CD8-positive, alpha-beta memory T cell (primary cell): ENCODE measurements around the gene CCDC78. TPM values are rescaled to one million over a fixed set of nuclear protein-coding genes. Genes with fewer than 3 reads are reported as not detected.

Experiments used
- CTCF ChIA-PET: fragments of 350-600 bp; sonication (Branson Sonifier 250); formaldehyde crosslinking; loops from one replicate; lab custom pipeline; 2021; ENCODE audit warnings: antibody characterized with exemption; lab: Charles Lee
- POLR2A ChIA-PET: fragments of 350-600 bp; sonication (Branson Sonifier 250); formaldehyde crosslinking; loops from one replicate; lab custom pipeline; 2021; ENCODE audit warnings: antibody characterized with exemption; lab: Charles Lee
- DNase-seq, 5 donors: peaks; one replicate each; pipeline versions ENCODE4 v3.0.0 to v3.0.0-alpha.2; 2020 to 2022; ENCODE audit warnings: mixed read lengths in 1 of 5
- H3K27ac ChIP-seq: one replicate; pipeline ENCODE4 v1.7.0; 2013; ENCODE audit warnings: low read depth, mild to moderate bottlenecking, low read length, moderate library complexity
- H3K27me3 ChIP-seq: 2 replicates; pipeline ENCODE4 v1.7.0; 2013; ENCODE audit warnings: low read length, mild to moderate bottlenecking; ENCODE audit not compliant: insufficient read depth, poor library complexity, severe bottlenecking
- H3K36me3 ChIP-seq: 2 replicates; pipeline ENCODE4 v1.7.0; 2013; ENCODE audit warnings: mild to moderate bottlenecking, low read length, moderate library complexity; ENCODE audit not compliant: insufficient read depth
- H3K4me1 ChIP-seq: 2 replicates; pipeline ENCODE4 v1.7.0; 2013; ENCODE audit warnings: mild to moderate bottlenecking, low read length, moderate library complexity; ENCODE audit not compliant: insufficient read depth
- H3K4me3 ChIP-seq: 2 replicates; pipeline ENCODE4 v1.7.0; 2013; ENCODE audit warnings: mild to moderate bottlenecking, low read length
- H3K9me3 ChIP-seq: 2 replicates; pipeline ENCODE4 v1.7.0; 2013; ENCODE audit warnings: mild to moderate bottlenecking, low read length
- H3K27ac Mint-ChIP-seq, 8 donors: one replicate each; pipeline ENCODE4 v1.8.0; 2020 to 2021; ENCODE audit warnings: mixed read lengths in 8 of 8, mild to moderate bottlenecking in 6 of 8, inconsistent platforms in 3 of 8, moderate library complexity in 3 of 8
- H3K27me3 Mint-ChIP-seq, 2 donors: one replicate each; pipeline ENCODE4 v1.8.0; 2020 to 2021; ENCODE audit warnings: mixed read lengths in 2 of 2, mild to moderate bottlenecking in 1 of 2, moderate library complexity in 1 of 2
- H3K36me3 Mint-ChIP-seq, 3 donors: one replicate each; pipeline ENCODE4 v1.8.0; 2020 to 2021; ENCODE audit warnings: mixed read lengths in 3 of 3, inconsistent platforms in 1 of 3, mild to moderate bottlenecking in 1 of 3
- H3K4me1 Mint-ChIP-seq, 3 donors: one replicate each; pipeline ENCODE4 v1.8.0; 2020 to 2021; ENCODE audit warnings: mixed read lengths in 3 of 3, inconsistent platforms in 1 of 3, mild to moderate bottlenecking in 1 of 3
- H3K4me3 Mint-ChIP-seq, 7 donors: one replicate each; pipeline ENCODE4 v1.8.0; 2020 to 2021; ENCODE audit warnings: mixed read lengths in 7 of 7, mild to moderate bottlenecking in 6 of 7, moderate library complexity in 4 of 7, inconsistent platforms in 2 of 7
- H3K9me3 Mint-ChIP-seq, 5 donors: one replicate each; pipeline ENCODE4 v1.8.0; 2020 to 2022; ENCODE audit warnings: mixed read lengths in 5 of 5, mild to moderate bottlenecking in 3 of 5, moderate library complexity in 2 of 5, inconsistent platforms in 1 of 5
- polyA plus RNA-seq: library from polyadenylated mRNA; unstranded; fragments of 300-500 nt; fragmentation: Illumina TruSeq; gene quantifications from one replicate; pipeline ENCODE4 v1.2.3, GENCODE V29; 2021
- total RNA-seq, 2 experiments: library from RNA; stranded (reverse); gene quantifications; one replicate each; pipeline ENCODE4 v1.2.3, GENCODE V29; 2021

CCDC78 gene
- total and polyA plus RNA-seq, 3 experiments from 2014 or later = 0.53 to 9.9 (median 9.8) TPM

DNA sequence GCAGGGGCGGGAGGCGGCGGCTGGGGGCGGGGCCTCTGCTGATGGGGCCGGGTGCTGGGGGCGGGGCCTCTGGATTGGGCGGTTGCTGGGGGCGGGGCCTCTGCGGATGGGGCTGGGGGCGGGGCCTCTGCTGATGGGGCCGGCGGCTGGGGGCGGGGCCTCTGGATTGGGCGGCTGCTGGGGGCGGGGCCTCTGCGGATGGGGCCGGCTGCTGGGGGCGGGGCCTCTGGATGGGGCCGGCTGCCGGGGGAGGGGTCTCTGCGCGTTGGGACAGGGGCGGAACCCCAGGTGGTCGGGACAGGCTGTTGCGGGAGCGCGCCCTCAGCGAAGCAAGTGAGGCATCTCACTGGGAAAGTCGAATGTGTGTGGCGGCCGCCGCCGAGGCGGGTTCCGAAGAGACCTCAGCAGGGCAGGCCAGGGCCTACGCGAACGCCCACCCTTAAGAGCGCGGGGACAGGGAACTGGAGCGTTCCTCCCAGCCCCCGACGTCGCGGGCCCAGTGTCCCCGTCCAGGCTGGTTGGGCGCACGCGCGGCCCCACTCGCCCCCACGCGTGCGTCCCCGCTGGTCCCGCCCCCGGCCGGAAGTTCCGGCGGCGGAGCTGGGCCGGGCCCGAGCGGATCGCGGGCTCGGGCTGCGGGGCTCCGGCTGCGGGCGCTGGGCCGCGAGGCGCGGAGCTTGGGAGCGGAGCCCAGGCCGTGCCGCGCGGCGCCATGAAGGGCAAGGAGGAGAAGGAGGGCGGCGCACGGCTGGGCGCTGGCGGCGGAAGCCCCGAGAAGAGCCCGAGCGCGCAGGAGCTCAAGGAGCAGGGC is 46.2 kb downstream of the CCDC78 start, which contains the start of gene STUB1:
Gene STUB1, plus strand, starts transcription at position 597 of the 811 bp plus-strand sequence. Its CDS starts 116 bp downstream, at position 713.
- Histone ChIP-seq H3K27me3 (no peaks in the 10 kb centered on the region), H3K4me3 (peak within 1 kb of the TSS; percentile 67), H3K4me1 (peaks cover 32% of the 10 kb centered on the region), H3K36me3 (peaks cover 8% of the 10 kb centered on the region), H3K27ac (peak within 1 kb of the TSS; percentile 72), H3K9me3 (no peaks in the 10 kb centered on the region)
- H3K4me1 Mint-ChIP-seq = peaks cover 13 to 52% (median 20%) of the 10 kb centered on the region in 3 donors
- peak within 1 kb of the TSS; percentile 80 to 91 (median 82) for H3K4me3 Mint-ChIP-seq
- ChIA-PET POLR2A (interaction anchor here (0.9 to 1.9 kb wide), 7 partner anchors 10 to 108 kb away, joined by 3 to 15 read pairs (median 5); partner anchors contain the start of genes HAGHL, METTL26, RHOT2 and RPUSD1), CTCF (interaction anchor here (0.8 to 1.8 kb wide), 5 partner anchors 10 to 31 kb away, joined by 3 to 8 read pairs (median 3); partner anchors contain the start of genes RHOT2, WDR24 and WDR90)
- peak; percentile 81 to 91 (median 85) for DNase-seq
- H3K36me3 Mint-ChIP-seq = peaks cover 0 to 31% (median 3%) of the 10 kb centered on the region in 3 donors
- H3K27me3 Mint-ChIP-seq = peaks cover 0 to 2% of the 10 kb centered on the region in 2 donors
- H3K9me3 Mint-ChIP-seq = no peaks in the 10 kb centered on the region
- peak within 1 kb of the TSS; percentile 50 to 94 (median 82) for H3K27ac Mint-ChIP-seq

DNA sequence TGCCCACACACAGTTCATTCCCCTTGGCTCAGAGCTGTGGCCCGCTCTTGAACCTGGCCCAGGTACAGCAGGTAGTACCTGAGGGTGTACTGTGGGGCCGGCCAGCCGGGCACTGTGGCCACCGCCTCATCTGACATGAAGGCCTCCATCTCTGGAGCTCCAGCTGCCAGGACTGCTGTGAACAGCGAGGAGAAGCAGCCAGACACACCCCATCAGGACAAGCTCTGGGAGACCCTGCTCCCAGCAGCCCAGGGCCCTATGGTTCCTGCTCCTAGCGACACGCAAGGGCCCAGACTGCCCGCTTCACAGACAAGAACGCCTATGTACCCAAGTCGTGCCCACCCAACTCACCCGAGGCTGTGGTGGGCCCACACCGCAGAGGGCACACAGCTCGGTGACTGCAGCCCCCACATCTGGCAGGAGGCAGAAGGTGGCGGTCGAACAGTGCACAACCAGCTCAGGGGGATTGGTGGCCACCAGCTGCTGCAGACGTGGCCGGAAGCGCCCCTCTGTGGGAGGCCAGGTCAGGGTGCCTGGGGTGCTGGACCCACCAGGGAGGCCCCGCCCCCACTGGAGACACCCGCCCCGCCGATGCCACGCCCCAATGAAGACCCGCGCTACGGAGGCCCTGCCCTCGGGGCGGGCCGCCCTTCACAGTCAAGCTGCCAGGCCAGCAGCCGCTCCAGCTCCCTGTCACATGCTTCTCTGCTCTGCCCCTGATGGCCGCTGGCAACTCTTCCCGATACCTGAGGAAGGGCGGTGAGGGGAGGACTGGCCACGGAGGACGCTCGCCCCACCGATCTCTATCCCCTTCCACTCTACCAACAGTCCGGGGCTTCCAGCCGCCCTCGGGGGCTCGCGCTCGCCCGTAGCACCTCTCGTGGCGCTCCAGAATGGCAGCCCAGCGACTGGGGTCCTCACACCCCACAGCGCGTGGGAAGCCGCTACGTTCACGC is 47.1 kb downstream of the CCDC78 start:
- H3K4me3 Mint-ChIP-seq = peak overlapping the region; percentile 80 to 92 (median 81)
- peaks cover 8% of the 10 kb centered on the region for H3K36me3 ChIP-seq
- no peaks in the 10 kb centered on the region for H3K9me3 Mint-ChIP-seq
- peaks cover 0 to 30% (median 3%) of the 10 kb centered on the region in 3 donors for H3K36me3 Mint-ChIP-seq
- DNase-seq = peak; percentile 52 to 74 (median 56)
- H3K27ac ChIP-seq = peak overlapping the region; percentile 24
- peak overlapping the region in 7 of 8 donors; percentile 66 to 86 (median 79) for H3K27ac Mint-ChIP-seq
- H3K9me3 ChIP-seq = no peaks in the 10 kb centered on the region
- ChIA-PET POLR2A (interaction anchor here (1.1 to 1.9 kb wide), 3 partner anchors 10 to 43 kb away, joined by 4 to 7 read pairs (median 5); partner anchors contain the start of gene METTL26), CTCF (interaction anchor here (0.6 to 1.3 kb wide), 3 partner anchors 12 to 43 kb away, joined by 3 to 7 read pairs (median 4); partner anchors contain the start of genes METTL26 and RHOT2)
- H3K27me3 Mint-ChIP-seq = peaks cover 0 to 6% of the 10 kb centered on the region in 2 donors
- peak overlapping the region; percentile 51 for H3K4me3 ChIP-seq
- H3K27me3 ChIP-seq = no peaks in the 10 kb centered on the region
- peaks cover 32% of the 10 kb centered on the region for H3K4me1 ChIP-seq
- peaks cover 13 to 50% (median 20%) of the 10 kb centered on the region in 3 donors for H3K4me1 Mint-ChIP-seq

DNA sequence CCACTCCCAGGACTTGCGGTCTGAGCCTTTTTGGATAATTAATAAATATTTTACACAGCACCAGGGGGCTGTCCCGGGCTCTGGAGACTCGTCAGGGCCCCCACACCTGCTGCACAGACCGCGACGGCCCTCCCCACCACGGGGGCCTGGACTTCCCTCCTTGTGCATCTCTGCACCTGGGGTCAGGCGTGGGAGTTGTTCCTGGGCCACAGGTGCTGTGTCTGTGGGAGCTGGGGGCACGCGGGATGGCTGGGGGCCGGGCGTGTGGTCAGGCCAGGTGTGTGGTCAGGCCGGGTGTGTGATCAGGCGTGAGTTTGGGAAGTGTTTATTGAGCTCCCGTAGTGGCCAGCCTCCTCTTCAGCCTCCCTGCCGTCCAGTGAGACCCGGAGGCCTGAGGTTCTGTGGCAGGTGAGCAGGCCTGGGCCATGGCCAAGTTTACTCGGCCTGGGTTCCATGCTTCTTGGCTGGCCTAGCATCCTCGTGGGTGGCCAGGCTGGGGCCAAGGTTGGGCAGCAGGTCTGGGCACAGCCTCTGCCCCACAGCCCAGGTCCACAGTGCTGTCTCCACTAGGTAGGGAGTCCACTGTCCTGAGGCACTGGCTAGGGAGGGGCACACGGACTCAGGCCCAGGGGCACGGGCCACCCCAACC is 47.9 kb downstream of the CCDC78 start:
- Mint-ChIP-seq H3K4me1 (peaks cover 13 to 45% (median 20%) of the 10 kb centered on the region in 3 donors), H3K4me3 (peak overlapping the region in 2 of 7 donors; percentile 35 to 92), H3K9me3 (no peaks in the 10 kb centered on the region), H3K27ac (peak overlapping the region in 1 of 8 donors; percentile 79), H3K27me3 (peaks cover 0 to 6% of the 10 kb centered on the region in 2 donors), H3K36me3 (peaks cover 0 to 28% (median 3%) of the 10 kb centered on the region in 3 donors)
- Histone ChIP-seq H3K36me3 (peaks cover 8% of the 10 kb centered on the region), H3K4me1 (peaks cover 28% of the 10 kb centered on the region), H3K4me3 (no peak overlapping the region), H3K9me3 (no peaks in the 10 kb centered on the region), H3K27me3 (no peaks in the 10 kb centered on the region), H3K27ac (no peak overlapping the region)
- DNase-seq = no peak
- ChIA-PET CTCF (interaction anchor here (1.3 kb wide), 1 partner anchor 11 kb away, joined by 7 read pairs; the partner anchor contains the start of gene RHOT2), POLR2A (interaction anchor here (1.1 to 1.2 kb wide), 2 partner anchors 9 to 17 kb away, joined by 4 to 5 read pairs; no protein-coding TSS in a partner anchor)

DNA sequence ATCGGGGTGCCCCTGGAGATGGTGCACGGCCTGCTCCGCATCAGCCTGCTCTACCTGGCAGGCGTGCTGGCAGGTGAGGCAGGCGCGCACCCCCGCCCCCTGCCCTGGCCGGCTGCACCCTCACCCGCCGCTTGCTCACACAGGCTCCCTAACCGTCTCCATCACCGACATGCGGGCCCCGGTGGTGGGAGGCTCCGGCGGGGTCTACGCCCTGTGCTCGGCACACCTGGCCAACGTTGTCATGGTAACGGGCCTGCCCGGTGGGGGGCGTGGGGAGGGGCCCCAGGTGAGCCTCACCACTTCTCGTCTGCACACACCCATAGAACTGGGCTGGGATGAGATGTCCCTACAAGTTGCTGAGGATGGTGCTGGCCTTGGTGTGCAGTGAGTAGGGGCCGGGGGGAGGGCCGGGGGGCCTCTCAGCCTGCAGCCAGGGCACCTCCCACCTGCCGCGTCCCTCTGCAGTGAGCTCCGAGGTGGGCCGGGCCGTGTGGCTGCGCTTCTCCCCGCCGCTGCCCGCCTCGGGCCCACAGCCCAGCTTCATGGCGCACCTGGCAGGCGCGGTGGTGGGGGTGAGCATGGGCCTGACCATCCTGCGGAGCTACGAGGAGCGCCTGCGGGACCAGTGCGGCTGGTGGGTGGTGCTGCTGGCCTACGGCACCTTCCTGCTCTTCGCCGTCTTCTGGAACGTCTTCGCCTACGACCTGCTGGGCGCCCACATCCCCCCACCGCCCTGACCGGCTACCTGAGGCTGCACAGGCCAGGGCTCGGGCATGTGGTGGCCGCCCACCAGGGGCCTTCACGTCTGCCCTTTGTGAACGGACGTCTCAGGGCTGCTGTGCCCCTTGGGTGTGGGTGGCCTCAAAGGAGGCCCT is 48.7 kb downstream of the CCDC78 start:
- CTCF ChIA-PET = no interaction called here
- no peaks in the 10 kb centered on the region for H3K9me3 Mint-ChIP-seq
- H3K27ac ChIP-seq = no peak overlapping the region
- peaks cover 0 to 31% (median 2%) of the 10 kb centered on the region in 3 donors for H3K36me3 Mint-ChIP-seq
- H3K9me3 ChIP-seq = no peaks in the 10 kb centered on the region
- H3K27me3 Mint-ChIP-seq = peaks cover 0 to 6% of the 10 kb centered on the region in 2 donors
- peaks cover 8% of the 10 kb centered on the region for H3K36me3 ChIP-seq
- H3K27me3 ChIP-seq = no peaks in the 10 kb centered on the region
- no peak overlapping the region for H3K27ac Mint-ChIP-seq
- H3K4me3 ChIP-seq = no peak overlapping the region
- POLR2A ChIA-PET = interaction anchor here (1.2 kb wide), 1 partner anchor 9 kb away, joined by 4 read pairs; no protein-coding TSS in a partner anchor
- DNase-seq = no peak
- peaks cover 24% of the 10 kb centered on the region for H3K4me1 ChIP-seq
- H3K4me1 Mint-ChIP-seq = peaks cover 13 to 37% (median 17%) of the 10 kb centered on the region in 3 donors
- H3K4me3 Mint-ChIP-seq = no peak overlapping the region

GRCh38 chr16:676913-677312 is 49.3 kb downstream of the CCDC78 start:
- H3K9me3 Mint-ChIP-seq = no peaks in the 10 kb centered on the region
- peaks cover 0 to 6% of the 10 kb centered on the region in 2 donors for H3K27me3 Mint-ChIP-seq
- Histone ChIP-seq H3K9me3 (no peaks in the 10 kb centered on the region), H3K27ac (no peak overlapping the region), H3K36me3 (peaks cover 9% of the 10 kb centered on the region), H3K4me1 (peaks cover 22% of the 10 kb centered on the region), H3K27me3 (no peaks in the 10 kb centered on the region), H3K4me3 (no peak overlapping the region)
- H3K4me1 Mint-ChIP-seq = peaks cover 12 to 31% (median 15%) of the 10 kb centered on the region in 3 donors
- H3K36me3 Mint-ChIP-seq = peaks cover 0 to 29% (median 0%) of the 10 kb centered on the region in 3 donors
- POLR2A ChIA-PET = interaction anchor here (1.1 kb wide), 1 partner anchor 33 kb away, joined by 3 read pairs; no protein-coding TSS in a partner anchor
- no peak overlapping the region for H3K27ac Mint-ChIP-seq
- H3K4me3 Mint-ChIP-seq = peak overlapping the region in 3 of 7 donors; percentile 8 to 76 (median 39)
- DNase-seq = peak in 2 of 5 donors; percentile 38 to 70
- CTCF ChIA-PET = interaction anchor here (1.3 kb wide), 1 partner anchor 15 kb away, joined by 3 read pairs; no protein-coding TSS in a partner anchor

DNA sequence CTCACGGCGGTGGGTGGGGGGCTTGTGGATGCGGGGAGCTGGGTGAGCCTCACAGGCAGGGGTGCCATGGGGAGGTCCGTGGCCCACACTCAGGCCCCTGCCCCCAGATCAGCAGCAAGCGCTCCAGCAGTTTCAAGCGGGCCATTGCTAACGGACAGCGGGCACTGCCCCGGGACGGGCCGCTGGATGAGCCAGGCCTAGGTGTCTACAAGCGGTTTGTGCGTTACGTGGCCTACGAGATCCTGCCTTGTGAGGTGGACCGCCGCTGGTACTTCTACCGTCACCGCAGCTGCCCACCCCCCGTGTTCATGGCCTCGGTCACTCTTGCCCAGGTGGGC is 49.7 kb downstream of the CCDC78 start:
- H3K27me3 ChIP-seq = no peaks in the 10 kb centered on the region
- ChIA-PET POLR2A (interaction anchor here (1.1 kb wide), 1 partner anchor 33 kb away, joined by 3 read pairs; no protein-coding TSS in a partner anchor), CTCF (interaction anchor here (1.2 to 1.3 kb wide), 2 partner anchors 15 to 64 kb away, joined by 3 read pairs; partner anchors contain the start of gene CIAO3)
- H3K4me3 ChIP-seq = no peak overlapping the region
- Mint-ChIP-seq H3K27ac (no peak overlapping the region), H3K9me3 (no peaks in the 10 kb centered on the region), H3K27me3 (peaks cover 0 to 6% of the 10 kb centered on the region in 2 donors), H3K4me1 (peaks cover 8 to 27% (median 11%) of the 10 kb centered on the region in 3 donors), H3K36me3 (peaks cover 0 to 28% (median 0%) of the 10 kb centered on the region in 3 donors), H3K4me3 (peak overlapping the region in 1 of 7 donors; percentile 76)
- peaks cover 5% of the 10 kb centered on the region for H3K36me3 ChIP-seq
- no peak for DNase-seq
- H3K9me3 ChIP-seq = no peaks in the 10 kb centered on the region
- H3K27ac ChIP-seq = no peak overlapping the region
- H3K4me1 ChIP-seq = peaks cover 18% of the 10 kb centered on the region
